Lower lobe of right lung (tissue), 2 donors: ENCODE measurements around the gene NOTCH4. TPM values are rescaled to one million over a fixed set of nuclear protein-coding genes. Genes with fewer than 3 reads are reported as not detected.

Source experiments
- ATAC-seq, 2 donors: fragments of 200-7000 bp; cut with Tn5 transposase; one replicate each; pipeline ENCODE4 v1.9.1; 2020 to 2022; ENCODE audit warnings: mild to moderate bottlenecking in 2 of 2, moderate library complexity in 2 of 2
- DNase-seq: peaks from one replicate; pipeline ENCODE4 v3.0.0-alpha.2; 2020
- H3K27ac ChIP-seq: fragments of 200-600 bp; one replicate; pipeline ENCODE4 v1.8.0; 2022
- H3K27me3 ChIP-seq: fragments of 200-600 bp; one replicate; pipeline ENCODE4 v1.8.0; 2022; ENCODE audit warnings: low read depth
- H3K36me3 ChIP-seq: fragments of 200-600 bp; one replicate; pipeline ENCODE4 v1.8.0; 2022; ENCODE audit warnings: mild to moderate bottlenecking
- H3K4me1 ChIP-seq: fragments of 200-600 bp; one replicate; pipeline ENCODE4 v1.8.0; 2022
- H3K4me3 ChIP-seq: fragments of 200-600 bp; one replicate; pipeline ENCODE4 v1.8.0; 2022; ENCODE audit warnings: mild to moderate bottlenecking
- H3K9me3 ChIP-seq: fragments of 200-600 bp; one replicate; pipeline ENCODE4 v1.8.0; 2022
- intact Hi-C: fragments of 100-400 bp; cut with DNase I; formaldehyde crosslinking; loops from one replicate; pipeline ENCODE4 v1.11.0; 2022
- total RNA-seq: library from RNA; stranded (reverse); fragmentation: NEBNext Ultra II Directional; extraction: Animal tissue kit (Norgen Biotek cat#: 25700); gene quantifications from one replicate; pipeline ENCODE4 v1.2.1, GENCODE V29; 2021
- TF ChIP-seq, protein P1 (sequence below): fragments of 200-600 bp; IDR thresholded peaks from one replicate; pipeline ENCODE4 v1.8.0; 2022; ENCODE audit warnings: antibody characterized with exemption, mild to moderate bottlenecking
- donor health status: DM: no; HTN: yes; CAD: no; lungs with severe emphysema.

Gene NOTCH4
- total RNA-seq, 1 donor from 2014 or later = 63.6 TPM

- TF ChIP-seq, protein P1, sequence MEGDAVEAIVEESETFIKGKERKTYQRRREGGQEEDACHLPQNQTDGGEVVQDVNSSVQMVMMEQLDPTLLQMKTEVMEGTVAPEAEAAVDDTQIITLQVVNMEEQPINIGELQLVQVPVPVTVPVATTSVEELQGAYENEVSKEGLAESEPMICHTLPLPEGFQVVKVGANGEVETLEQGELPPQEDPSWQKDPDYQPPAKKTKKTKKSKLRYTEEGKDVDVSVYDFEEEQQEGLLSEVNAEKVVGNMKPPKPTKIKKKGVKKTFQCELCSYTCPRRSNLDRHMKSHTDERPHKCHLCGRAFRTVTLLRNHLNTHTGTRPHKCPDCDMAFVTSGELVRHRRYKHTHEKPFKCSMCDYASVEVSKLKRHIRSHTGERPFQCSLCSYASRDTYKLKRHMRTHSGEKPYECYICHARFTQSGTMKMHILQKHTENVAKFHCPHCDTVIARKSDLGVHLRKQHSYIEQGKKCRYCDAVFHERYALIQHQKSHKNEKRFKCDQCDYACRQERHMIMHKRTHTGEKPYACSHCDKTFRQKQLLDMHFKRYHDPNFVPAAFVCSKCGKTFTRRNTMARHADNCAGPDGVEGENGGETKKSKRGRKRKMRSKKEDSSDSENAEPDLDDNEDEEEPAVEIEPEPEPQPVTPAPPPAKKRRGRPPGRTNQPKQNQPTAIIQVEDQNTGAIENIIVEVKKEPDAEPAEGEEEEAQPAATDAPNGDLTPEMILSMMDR = no peak
- peak within 1 kb of the TSS; percentile 36 for H3K4me3 ChIP-seq
- peaks cover 60% of the 10 kb centered on the region for H3K36me3 ChIP-seq
- no peaks in the 10 kb centered on the region for H3K27me3 ChIP-seq
- DNase-seq (no peak), ATAC-seq (peak; percentile 20 to 51)
- H3K4me1 ChIP-seq = peaks cover 50% of the 10 kb centered on the region
- no peaks in the 10 kb centered on the region for H3K9me3 ChIP-seq
- intact Hi-C loops = no loop called here
- H3K27ac ChIP-seq = peak within 1 kb of the TSS; percentile 74
These were observed 39.7 kb downstream of the NOTCH4 start, which contains the start of gene AGER for GRCh38 chr6:32184084-32184640. AGER (minus strand) TSS chr6:32184253; CDS start chr6:32184222, 31 bp downstream.

GRCh38 chr6:32183483-32184083 lies 40.3 kb downstream of the NOTCH4 start:
- intact Hi-C loops = no loop called here
- DNase-seq (no peak), ATAC-seq (no peak)
- H3K36me3 ChIP-seq = peaks cover 60% of the 10 kb centered on the region
- peak overlapping the region; percentile 36 for H3K4me3 ChIP-seq
- H3K4me1 ChIP-seq = peaks cover 50% of the 10 kb centered on the region
- TF ChIP-seq, protein P1 = no peak
- H3K27me3 ChIP-seq = no peaks in the 10 kb centered on the region
- no peaks in the 10 kb centered on the region for H3K9me3 ChIP-seq
- H3K27ac ChIP-seq = peak overlapping the region; percentile 74

DNA sequence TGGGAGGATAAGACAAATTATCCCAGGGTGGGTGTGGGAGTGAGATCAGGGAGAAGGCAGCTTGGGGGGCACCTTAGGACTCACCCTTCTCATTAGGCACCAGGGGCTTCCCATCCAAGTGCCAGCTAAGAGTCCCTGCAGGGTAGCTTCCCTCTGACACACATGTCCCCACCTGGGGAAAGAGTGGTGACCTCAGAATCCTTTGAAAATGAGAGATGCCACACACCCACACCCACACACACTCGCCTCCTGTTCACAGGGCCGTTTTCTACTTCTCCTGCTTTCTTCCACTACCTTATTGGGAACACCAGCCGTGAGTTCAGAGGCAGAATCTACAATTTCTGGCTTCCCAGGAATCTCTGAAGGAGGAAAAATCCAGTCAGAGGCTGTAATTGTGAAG lies 40.8 kb downstream of the NOTCH4 start:
- peak overlapping the region; percentile 36 for H3K4me3 ChIP-seq
- H3K27ac ChIP-seq = peak overlapping the region; percentile 74
- H3K36me3 ChIP-seq = peaks cover 55% of the 10 kb centered on the region
- TF ChIP-seq, protein P1 = no peak
- H3K9me3 ChIP-seq = no peaks in the 10 kb centered on the region
- ATAC-seq = no peak
- H3K4me1 ChIP-seq = peaks cover 44% of the 10 kb centered on the region
- H3K27me3 ChIP-seq = no peaks in the 10 kb centered on the region
- no peak for DNase-seq
- intact Hi-C loops = no loop called here

DNA sequence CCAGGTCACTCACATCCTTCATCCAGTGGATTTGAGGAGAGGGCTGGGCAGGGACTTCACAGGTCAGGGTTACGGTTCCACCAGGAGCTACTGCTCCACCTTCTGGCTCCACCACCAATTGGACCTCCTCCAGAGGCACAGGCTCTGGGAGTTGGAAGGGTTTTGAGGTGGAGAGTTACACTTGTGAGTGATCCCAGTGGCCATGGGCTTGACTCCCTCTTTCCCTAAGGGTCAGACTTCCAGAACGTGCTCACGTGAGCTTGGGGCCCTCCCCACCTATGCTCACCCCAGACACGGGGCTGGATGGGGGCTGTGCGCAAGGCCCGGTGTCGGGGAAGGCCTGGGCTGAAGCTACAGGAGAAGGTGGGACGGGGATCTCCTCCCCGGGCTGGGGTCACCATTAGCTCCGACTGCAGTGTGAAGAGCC lies 41.3 kb downstream of the NOTCH4 start:
- Histone ChIP-seq H3K27ac (peak overlapping the region; percentile 74), H3K4me1 (peaks cover 40% of the 10 kb centered on the region), H3K9me3 (no peaks in the 10 kb centered on the region), H3K27me3 (no peaks in the 10 kb centered on the region), H3K4me3 (peak overlapping the region; percentile 36), H3K36me3 (peaks cover 51% of the 10 kb centered on the region)
- ATAC-seq (no peak), DNase-seq (no peak)
- intact Hi-C loops = no loop called here
- TF ChIP-seq, protein P1 = no peak

GRCh38 chr6:32181915-32182529 lies 41.8 kb downstream of the NOTCH4 start:
- peaks cover 37% of the 10 kb centered on the region for H3K4me1 ChIP-seq

More at GRCh38 chr6:32181915-32182529, 41.8 kb downstream of the NOTCH4 start:
- Histone ChIP-seq H3K9me3 (no peaks in the 10 kb centered on the region), H3K27ac (peak overlapping the region; percentile 74), H3K4me3 (peak overlapping the region; percentile 36), H3K36me3 (peaks cover 45% of the 10 kb centered on the region), H3K27me3 (no peaks in the 10 kb centered on the region)
- ATAC-seq = no peak
- intact Hi-C loops = no loop called here
- TF ChIP-seq, protein P1 = no peak
- DNase-seq = no peak
